Islet of Langerhans (tissue), 1 donor: ENCODE measurements around the gene SKIDA1.

ENCODE experiments used
- FAIRE-seq: peaks from one replicate; lab custom pipeline; 2011; peaks lifted over from hg19 to GRCh38; lab: Jason Lieb, UNC

SKIDA1 gene

DNA sequence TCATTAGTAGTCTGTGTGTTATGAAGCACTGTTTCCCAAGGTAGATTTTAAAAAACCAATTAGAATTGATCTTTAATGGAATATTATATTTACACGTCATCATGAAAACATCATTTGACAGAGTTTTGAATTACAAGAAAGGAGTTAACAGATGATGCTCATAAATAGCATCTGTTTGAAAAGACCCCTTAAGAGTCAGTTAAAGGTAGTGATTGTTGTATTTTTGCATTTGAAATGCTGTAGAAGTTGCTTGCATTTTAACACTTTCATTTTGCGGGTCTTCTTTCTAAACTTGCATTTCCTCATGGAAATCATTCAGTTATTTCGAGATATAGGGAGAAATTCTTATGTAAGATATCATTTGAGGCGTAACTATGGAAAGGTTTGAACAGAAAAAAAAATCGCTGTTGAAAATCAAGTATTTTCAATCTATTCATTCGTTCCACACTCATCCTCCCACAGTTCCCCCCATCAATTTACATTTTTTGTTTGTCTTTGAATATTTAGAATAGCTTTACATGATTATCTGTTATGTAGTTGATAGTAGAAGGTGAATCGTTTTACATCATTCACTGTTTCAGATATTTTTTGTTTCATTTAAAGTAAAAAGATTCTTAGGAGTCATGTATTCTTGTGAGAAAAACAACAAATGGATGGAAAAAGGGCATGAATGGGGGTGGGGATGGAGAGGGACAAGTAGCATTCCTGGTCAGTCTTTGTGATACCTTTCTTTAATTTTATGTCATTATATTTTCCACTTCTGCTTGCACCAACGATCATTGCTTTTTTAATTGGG, 3.0 kb upstream of the SKIDA1 start:
- FAIRE-seq = no peak

GRCh38 chr10:21527598-21528235, 2.2 kb upstream of the SKIDA1 start:
- peak; percentile 24 for FAIRE-seq

GRCh38 chr10:21526860-21527597, 1.5 kb upstream of the SKIDA1 start:
- FAIRE-seq = no peak

DNA sequence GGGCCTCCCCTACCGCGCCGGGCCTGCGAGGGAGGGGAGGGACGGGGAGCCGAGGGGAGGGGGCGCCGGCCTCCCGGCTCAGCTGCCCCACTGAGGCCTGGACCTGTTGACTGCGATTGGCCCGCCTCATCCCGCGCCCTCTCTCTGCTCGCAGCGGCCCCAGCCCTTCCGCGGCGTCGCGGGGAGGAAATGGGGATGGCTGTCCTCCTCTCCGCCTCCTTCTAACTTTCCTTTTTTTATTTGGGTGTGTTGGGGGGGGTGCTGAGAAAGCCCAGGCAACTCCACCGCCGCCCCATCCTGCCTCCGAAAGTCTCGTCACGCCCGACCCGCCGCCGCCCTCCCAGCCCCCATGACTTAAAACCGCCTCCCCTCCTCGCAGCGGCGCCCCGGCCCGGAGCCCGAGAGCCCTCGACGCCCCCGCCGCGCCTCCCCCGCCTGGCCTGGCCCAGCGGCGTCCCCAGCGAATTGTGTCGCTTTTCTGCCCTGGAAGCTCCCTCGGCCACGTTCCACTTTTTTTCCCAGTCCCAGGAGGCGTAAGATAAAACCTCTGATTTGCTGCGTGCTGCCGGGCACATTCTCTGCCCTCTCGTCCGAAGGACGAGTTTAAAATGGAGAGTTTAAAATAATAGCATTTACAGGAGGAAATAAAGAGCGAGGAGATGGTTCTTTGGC, 842 bp upstream of the SKIDA1 start:
- FAIRE-seq = no peak

DNA sequence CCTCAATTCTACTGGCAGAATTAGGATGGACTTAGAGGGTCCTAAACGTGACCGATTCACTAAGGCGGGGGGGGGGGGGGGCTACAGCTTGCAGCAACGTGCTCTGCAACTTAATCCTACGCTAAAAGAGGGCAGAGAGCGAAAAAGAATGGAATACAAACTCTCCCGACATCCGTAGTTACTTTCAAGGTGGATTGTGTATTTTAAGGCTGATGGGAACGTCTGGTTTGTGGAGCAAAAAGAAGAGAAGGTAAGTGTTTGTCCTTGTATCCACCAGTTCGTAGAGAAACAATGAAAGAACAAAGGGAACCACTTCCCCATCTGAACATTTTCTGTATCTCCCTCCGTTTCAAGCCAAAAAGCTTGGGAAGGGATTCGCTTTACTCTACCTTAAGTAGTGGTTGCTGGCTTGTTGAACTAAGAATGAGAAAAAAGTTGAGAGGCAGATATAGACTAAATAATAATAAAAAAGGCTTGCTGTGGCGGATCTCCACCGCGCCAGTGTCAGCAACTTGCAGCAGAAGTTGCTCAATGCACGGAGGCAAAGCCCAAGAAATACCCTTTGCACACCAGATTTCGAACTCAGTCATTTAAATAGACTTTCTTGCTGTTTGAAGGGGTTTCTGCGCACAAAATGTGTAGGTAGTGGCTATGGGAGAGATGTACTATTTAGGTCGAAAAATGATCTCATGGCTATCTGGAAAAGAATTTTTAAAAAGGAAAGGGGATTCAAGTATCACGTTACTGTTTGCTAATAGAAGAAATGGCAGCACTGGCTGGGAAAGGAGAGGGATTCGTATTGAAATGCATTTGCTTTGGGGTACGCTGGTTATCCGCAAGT, 736 bp downstream of the SKIDA1 start:
- FAIRE-seq = no peak

GRCh38 chr10:21524131-21524525, 1.4 kb downstream of the SKIDA1 start:
- no peak for FAIRE-seq

GRCh38 chr10:21523557-21524008, 1.9 kb downstream of the SKIDA1 start:
- no peak for FAIRE-seq

GRCh38 chr10:21522631-21523406, 2.7 kb downstream of the SKIDA1 start:
- FAIRE-seq = no peak

GRCh38 chr10:21521751-21522533, 3.5 kb downstream of the SKIDA1 start:
- no peak for FAIRE-seq

DNA sequence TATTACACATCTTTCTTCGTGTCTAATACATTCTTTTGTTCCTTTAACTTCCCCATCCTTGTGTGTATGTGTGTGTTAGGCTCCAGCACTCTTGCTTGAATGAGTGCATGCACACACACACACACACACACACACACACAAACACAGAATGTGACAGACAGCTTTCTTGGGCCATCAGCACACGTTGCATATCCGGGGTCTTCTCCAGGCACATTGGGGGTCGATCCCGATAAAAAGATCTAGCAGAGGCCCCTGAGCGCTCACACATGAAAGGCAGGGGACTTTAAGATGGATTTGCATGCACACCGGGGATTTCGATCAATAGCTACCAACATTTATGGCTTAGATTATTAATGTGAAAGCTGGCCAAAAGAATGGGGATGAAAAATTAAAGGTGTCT, 4.5 kb downstream of the SKIDA1 start:
- no peak for FAIRE-seq

DNA sequence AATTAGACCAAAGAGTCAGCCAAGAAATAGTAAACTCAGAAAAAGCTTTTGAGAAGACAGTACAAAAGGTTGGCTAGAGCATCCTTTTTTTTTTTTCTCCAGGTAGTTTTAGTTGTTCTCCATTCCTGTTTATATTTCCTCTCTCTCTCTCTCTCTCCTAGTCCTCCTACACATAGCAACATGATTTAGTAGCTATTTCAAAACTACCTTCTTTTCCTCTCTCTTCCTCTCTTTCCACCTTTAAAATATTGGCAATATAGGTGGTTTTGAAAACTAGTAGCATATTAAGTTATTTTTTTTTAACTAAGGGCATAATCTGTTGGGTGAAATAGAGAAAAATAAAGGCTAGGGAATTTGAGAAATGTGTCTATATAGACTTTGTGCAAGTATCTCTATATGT, 5.0 kb downstream of the SKIDA1 start:
- no peak for FAIRE-seq

DNA sequence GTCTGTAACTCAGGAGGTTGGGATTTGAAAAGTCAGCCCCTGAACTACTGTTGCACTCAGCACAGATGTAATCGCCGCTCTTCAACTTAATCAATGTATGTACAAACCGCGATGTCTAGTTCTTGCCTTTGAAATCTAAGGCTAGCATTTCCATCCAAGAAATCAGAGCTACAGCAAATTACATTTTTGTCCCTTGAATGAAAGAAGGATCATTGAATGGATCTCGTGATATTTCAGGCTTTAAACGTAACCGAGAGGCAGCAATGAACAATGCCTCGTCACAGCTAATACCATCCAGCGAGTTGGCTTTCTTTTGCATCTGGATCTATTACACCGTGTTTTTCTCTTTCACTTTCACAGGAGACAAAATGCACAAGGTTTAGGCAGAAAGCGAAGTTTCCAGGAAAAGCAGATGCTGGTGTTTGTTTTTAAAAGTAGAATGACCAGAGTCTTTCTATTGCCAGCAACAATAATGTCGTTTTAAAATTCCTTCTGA, 5.5 kb downstream of the SKIDA1 start:
- no peak for FAIRE-seq

GRCh38 chr10:21519397-21519933, 6.0 kb downstream of the SKIDA1 start:
- no peak for FAIRE-seq

DNA sequence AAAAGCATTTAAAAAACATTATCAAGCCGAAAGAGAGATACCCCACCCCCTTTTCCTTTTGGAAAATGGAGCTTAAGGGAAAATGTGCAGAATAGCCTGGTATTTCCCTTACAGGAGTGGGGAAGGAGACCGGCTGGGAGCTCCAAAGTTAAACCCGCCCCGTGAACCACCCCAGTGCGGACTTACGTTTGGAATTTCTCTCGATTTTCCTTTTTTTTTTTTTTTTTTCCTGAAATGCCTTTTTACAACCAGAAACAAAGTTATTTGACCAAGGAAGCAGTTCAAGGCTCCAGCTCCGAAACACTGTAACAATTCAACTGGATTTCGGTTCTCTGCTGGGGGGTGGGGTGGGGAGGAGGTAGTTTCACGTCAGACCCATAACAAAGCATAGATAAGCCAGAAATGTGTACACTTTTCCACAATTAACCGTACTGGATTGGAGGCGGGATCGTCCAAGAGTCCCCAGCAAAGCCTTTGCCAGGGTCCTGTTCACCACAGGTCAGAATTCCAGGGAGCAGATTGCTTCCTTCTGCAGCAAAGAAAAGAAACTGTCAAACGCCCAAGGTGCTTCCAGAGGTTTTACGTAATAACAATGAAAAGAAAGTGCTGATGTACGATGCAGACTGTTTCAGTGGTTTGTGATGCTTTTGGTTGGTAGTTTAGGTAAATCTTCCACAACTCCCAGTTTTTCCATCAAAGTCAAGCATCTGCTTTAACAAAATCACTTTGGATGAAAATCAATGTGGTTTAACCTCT, 6.7 kb downstream of the SKIDA1 start:
- FAIRE-seq = no peak

- no peak for FAIRE-seq
These were observed 7.3 kb downstream of the SKIDA1 start for GRCh38 chr10:21518149-21518640.

DNA sequence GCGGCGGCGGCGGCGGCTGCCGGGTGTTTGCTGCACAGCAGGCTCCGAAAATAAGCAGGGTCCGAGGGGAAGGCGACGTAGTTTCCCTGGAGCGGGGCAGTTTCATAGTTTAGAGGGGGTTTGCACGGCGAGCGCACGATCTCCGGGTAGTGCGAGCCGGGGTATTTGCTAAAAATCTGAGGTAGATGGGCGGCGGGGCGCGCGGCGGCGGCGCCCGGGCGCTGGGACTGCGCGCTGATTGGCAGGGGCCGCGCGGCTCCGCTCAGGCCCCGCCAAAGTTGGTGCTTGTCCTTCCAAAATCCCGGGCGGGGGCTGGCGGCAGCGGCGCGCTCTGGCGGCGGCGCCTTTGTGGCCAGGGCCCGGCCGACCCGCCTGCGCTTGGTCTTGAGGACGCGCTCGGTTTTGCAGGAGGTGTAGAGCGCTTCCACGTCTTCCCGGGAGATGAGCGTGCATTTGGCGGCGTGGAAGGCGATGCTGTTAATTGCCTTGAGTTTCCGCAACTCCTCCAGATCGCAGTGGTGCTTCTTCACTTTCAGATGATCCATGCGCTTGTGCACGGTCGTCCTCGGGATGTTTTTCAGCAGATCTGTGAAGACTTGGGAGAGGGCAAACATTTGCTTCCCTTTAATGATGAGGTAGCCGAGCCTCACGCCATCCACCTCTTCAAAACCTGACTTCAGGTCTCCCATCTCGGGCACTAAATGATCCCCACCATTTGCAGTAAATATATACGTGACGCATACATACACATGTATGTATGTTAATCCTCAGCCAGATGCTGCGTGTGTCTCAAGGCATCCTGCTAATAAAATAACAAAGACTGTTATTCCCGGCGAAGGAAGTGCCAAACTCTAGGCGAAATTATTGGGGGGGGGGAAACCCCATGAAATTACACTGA, 8.1 kb downstream of the SKIDA1 start:
- no peak for FAIRE-seq
